Large intestine (tissue), 3 donors: ENCODE data around the gene VTCN1. TPM values are rescaled to one million over a fixed set of nuclear protein-coding genes. Genes with fewer than 3 reads are reported as not detected.

Experiments used
- DNase-seq, 2 donors: peaks; one replicate each; pipeline versions ENCODE4 v3.0.0 to v3.0.0-alpha.2; 2013
- H3K27ac ChIP-seq: one replicate; pipeline ENCODE4 v1.5.1; 2013; ENCODE audit warnings: low read length
- H3K27me3 ChIP-seq: 2 replicates; pipeline ENCODE4 v1.6.1; 2013; ENCODE audit warnings: low read length; ENCODE audit not compliant: control insufficient read depth, insufficient read depth
- H3K36me3 ChIP-seq: 2 replicates; pipeline ENCODE4 v1.6.1; 2013; ENCODE audit warnings: low read length; ENCODE audit not compliant: control insufficient read depth, insufficient read depth
- H3K4me1 ChIP-seq: one replicate; pipeline ENCODE4 v1.6.1; 2013; ENCODE audit warnings: low read length; ENCODE audit not compliant: control insufficient read depth, insufficient read depth
- H3K4me3 ChIP-seq: one replicate; pipeline ENCODE4 v1.5.1; 2013; ENCODE audit warnings: low read length
- H3K9me3 ChIP-seq: one replicate; pipeline ENCODE4 v1.6.1; 2013; ENCODE audit warnings: mild to moderate bottlenecking, low read depth, low read length, moderate library complexity; ENCODE audit not compliant: control insufficient read depth
- WGBS: methylation state at CpG from one replicate; pipeline ENCODE4 v1.1.5; 2013; ENCODE audit warnings: low lambda C conversion rate; ENCODE audit not compliant: insufficient coverage; 5-methylcytosine and 5-hydroxymethylcytosine counted together
- polyA plus RNA-seq: library from polyadenylated mRNA; unstranded; fragments of 120-200 nt; gene quantifications from one replicate; pipeline ENCODE4 v1.2.1, GENCODE V29; 2013

Gene VTCN1
- polyA plus RNA-seq, 1 donor, result 0.04 TPM

- WGBS, result no CpG with 5 or more reads among the region's 3 CpGs
Observed at GRCh38 chr1:117182319-117182718, 28.4 kb downstream of the VTCN1 start.

GRCh38 chr1:117181630-117182041, 29.1 kb downstream of the VTCN1 start:
- no CpG with 5 or more reads among the region's 5 CpGs for WGBS
- H3K4me3 ChIP-seq, result no peak overlapping the region
- no peaks in the 10 kb centered on the region for H3K4me1 ChIP-seq
- DNase-seq, result no peak
- H3K27ac ChIP-seq, result no peak overlapping the region
- H3K27me3 ChIP-seq, result no peaks in the 10 kb centered on the region
- H3K9me3 ChIP-seq, result no peaks in the 10 kb centered on the region
- H3K36me3 ChIP-seq, result no peaks in the 10 kb centered on the region

More at GRCh38 chr1:117182319-117182718, 28.4 kb downstream of the VTCN1 start:
- no peaks in the 10 kb centered on the region for H3K4me1 ChIP-seq
- no peaks in the 10 kb centered on the region for H3K36me3 ChIP-seq
- no peak for DNase-seq
- H3K27ac ChIP-seq, result no peak overlapping the region
- no peak overlapping the region for H3K4me3 ChIP-seq
- no peaks in the 10 kb centered on the region for H3K9me3 ChIP-seq
- no peaks in the 10 kb centered on the region for H3K27me3 ChIP-seq

- WGBS, result no CpG with 5 or more reads among the region's 5 CpGs
- no peak overlapping the region for H3K4me3 ChIP-seq
- H3K4me1 ChIP-seq, result no peaks in the 10 kb centered on the region
- H3K36me3 ChIP-seq, result no peaks in the 10 kb centered on the region
- H3K27me3 ChIP-seq, result no peaks in the 10 kb centered on the region
- DNase-seq, result no peak
- H3K9me3 ChIP-seq, result no peaks in the 10 kb centered on the region
- no peak overlapping the region for H3K27ac ChIP-seq
Observed at GRCh38 chr1:117180147-117180967, 30.4 kb downstream of the VTCN1 start.

- no peaks in the 10 kb centered on the region for H3K36me3 ChIP-seq
- no peaks in the 10 kb centered on the region for H3K9me3 ChIP-seq
- no peak overlapping the region for H3K4me3 ChIP-seq
- H3K27ac ChIP-seq, result no peak overlapping the region
- H3K4me1 ChIP-seq, result no peaks in the 10 kb centered on the region
- DNase-seq, result no peak
- no CpG with 5 or more reads among the region's 5 CpGs for WGBS
- H3K27me3 ChIP-seq, result no peaks in the 10 kb centered on the region
Observed at GRCh38 chr1:117179471-117179870, 31.3 kb downstream of the VTCN1 start.

- no peak for DNase-seq
- Histone ChIP-seq H3K27ac (no peak overlapping the region), H3K9me3 (no peaks in the 10 kb centered on the region), H3K4me1 (no peaks in the 10 kb centered on the region), H3K36me3 (no peaks in the 10 kb centered on the region), H3K27me3 (no peaks in the 10 kb centered on the region), H3K4me3 (no peak overlapping the region)
- no CpG with 5 or more reads among the region's 5 CpGs for WGBS
Observed at GRCh38 chr1:117178756-117179155, 32.0 kb downstream of the VTCN1 start.

GRCh38 chr1:117177376-117177775, 33.4 kb downstream of the VTCN1 start:
- no CpG with 5 or more reads among the region's 1 CpG for WGBS
- H3K27ac ChIP-seq, result no peak overlapping the region
- no peak for DNase-seq

GRCh38 chr1:117176579-117176978, 34.1 kb downstream of the VTCN1 start:
- H3K4me1 ChIP-seq, result no peaks in the 10 kb centered on the region
- H3K27ac ChIP-seq, result no peak overlapping the region
- no peaks in the 10 kb centered on the region for H3K9me3 ChIP-seq
- H3K36me3 ChIP-seq, result no peaks in the 10 kb centered on the region
- no CpG with 5 or more reads among the region's 6 CpGs for WGBS
- no peak overlapping the region for H3K4me3 ChIP-seq
- no peak for DNase-seq
- no peaks in the 10 kb centered on the region for H3K27me3 ChIP-seq

More at GRCh38 chr1:117177376-117177775, 33.4 kb downstream of the VTCN1 start:
- H3K36me3 ChIP-seq, result no peaks in the 10 kb centered on the region
- H3K4me1 ChIP-seq, result no peaks in the 10 kb centered on the region
- no peaks in the 10 kb centered on the region for H3K9me3 ChIP-seq
- H3K4me3 ChIP-seq, result no peak overlapping the region
- H3K27me3 ChIP-seq, result no peaks in the 10 kb centered on the region

- no peaks in the 10 kb centered on the region for H3K36me3 ChIP-seq
- no peak overlapping the region for H3K4me3 ChIP-seq
- 100% methylated on average over 1 of the region's 4 CpGs for WGBS
- no peaks in the 10 kb centered on the region for H3K27me3 ChIP-seq
- no peak for DNase-seq
- H3K9me3 ChIP-seq, result no peaks in the 10 kb centered on the region
- H3K27ac ChIP-seq, result no peak overlapping the region
- H3K4me1 ChIP-seq, result no peaks in the 10 kb centered on the region
Observed at GRCh38 chr1:117174851-117175250, 35.9 kb downstream of the VTCN1 start.

GRCh38 chr1:117173691-117174090, 37.0 kb downstream of the VTCN1 start:
- Histone ChIP-seq H3K4me3 (no peak overlapping the region), H3K36me3 (no peaks in the 10 kb centered on the region), H3K27ac (no peak overlapping the region), H3K9me3 (no peaks in the 10 kb centered on the region), H3K27me3 (no peaks in the 10 kb centered on the region), H3K4me1 (no peaks in the 10 kb centered on the region)
- DNase-seq, result no peak
- WGBS, result no CpG with 5 or more reads among the region's 6 CpGs

- Histone ChIP-seq H3K4me1 (no peaks in the 10 kb centered on the region), H3K27ac (no peak overlapping the region), H3K4me3 (no peak overlapping the region), H3K27me3 (no peaks in the 10 kb centered on the region), H3K9me3 (no peaks in the 10 kb centered on the region), H3K36me3 (no peaks in the 10 kb centered on the region)
- WGBS, result no CpG with 5 or more reads among the region's 10 CpGs
- no peak for DNase-seq
Observed at GRCh38 chr1:117173006-117173405, 37.7 kb downstream of the VTCN1 start.
